Measurements from ENCODE around the gene PTPRM.

GRCh38 chr18:8107426-8107825 lies 540.3 kb downstream of the PTPRM start:
- no peak for TF ChIP-seq CTCF (IDR thresholded peaks at IDR 0.05; ENCODE audit: insufficient read depth, low read length, poor library complexity, severe bottlenecking)
- no peak for TF ChIP-seq EZH2phosphoT487 (conservative IDR thresholded peaks at IDR 0.05; ENCODE audit: low read length)

Measured in SU-DHL-6 (cell line).